IMR-90 (cell line): Measurements from ENCODE around the gene UGT2B15. TPM values are rescaled to one million over a fixed set of nuclear protein-coding genes. Genes with fewer than 3 reads are reported as not detected.

Experiments used
- ATAC-seq: fragments of 200-7000 bp; cut with Tn5 transposase; 2 replicates; pipeline ENCODE4 v1.9.1; 2020; ENCODE audit warnings: low read depth, mild to moderate bottlenecking, moderate library complexity
- BruUV-seq: library from RNA; stranded (reverse); fragments of 400-500 nt; replicated peaks from 2 replicates; lab custom pipeline; 2021; lab: Mats Ljungman, UMichigan
- CTCF ChIA-PET: fragments of 300-600 bp; formaldehyde crosslinking; extraction: SDS; loops from one replicate; lab custom pipeline; 2021; ENCODE audit warnings: antibody characterized with exemption; lab: Yijun Ruan, JAX
- POLR2A ChIA-PET: fragments of 300-600 bp; sonication (Branson Sonifier 250); formaldehyde crosslinking; loops from one replicate; lab custom pipeline; 2022; ENCODE audit warnings: antibody characterized with exemption; ENCODE audit not compliant: unreplicated experiment; lab: Charles Lee
- DNase-seq: peaks from one replicate; pipeline ENCODE4 v3.0.0; 2013
- H2AFZ ChIP-seq: replicated peaks from 2 replicates; pipeline ENCODE3; 2013; ENCODE audit warnings: low read length, mild to moderate bottlenecking; ENCODE audit not compliant: poor library complexity
- H2AK5ac ChIP-seq: 2 replicates; pipeline ENCODE4 v1.6.1; 2013; ENCODE audit warnings: low read depth, low read length, inconsistent platforms
- H2AK9ac ChIP-seq: replicated peaks from 2 replicates; pipeline ENCODE3; 2013; ENCODE audit warnings: mild to moderate bottlenecking, low read depth, low read length, moderate library complexity; ENCODE audit not compliant: poor library complexity
- H2BK120ac ChIP-seq: 2 replicates; pipeline ENCODE4 v1.6.1; 2013; ENCODE audit warnings: low read depth, low read length, inconsistent platforms
- H2BK15ac ChIP-seq: 3 replicates; pipeline ENCODE4 v1.6.1; 2013; ENCODE audit warnings: low read depth, low read length, inconsistent platforms
- H2BK20ac ChIP-seq: 2 replicates; pipeline ENCODE4 v1.6.1; 2013; ENCODE audit warnings: low read depth, mild to moderate bottlenecking, inconsistent platforms, low read length, moderate library complexity
- H2BK5ac ChIP-seq: 2 replicates; pipeline ENCODE4 v1.6.1; 2013; ENCODE audit warnings: mild to moderate bottlenecking, low read depth, low read length, inconsistent platforms; ENCODE audit not compliant: poor library complexity, severe bottlenecking
- H3K14ac ChIP-seq: replicated peaks from 2 replicates; pipeline ENCODE4 v1.6.1; 2013; ENCODE audit warnings: low read depth, low read length, inconsistent platforms
- H3K18ac ChIP-seq: 2 replicates; pipeline ENCODE4 v1.6.1; 2013; ENCODE audit warnings: low read depth, low read length, control low read depth
- H3K23ac ChIP-seq: 2 replicates; pipeline ENCODE4 v1.6.1; 2013; ENCODE audit warnings: low read depth, low read length, inconsistent platforms
- H3K27ac ChIP-seq: 2 replicates; pipeline ENCODE4 v1.5.1; 2013; ENCODE audit warnings: mild to moderate bottlenecking, control low read depth, low read length; ENCODE audit not compliant: insufficient read depth
- H3K27me3 ChIP-seq: 2 replicates; pipeline ENCODE4 v1.6.1; 2013; ENCODE audit warnings: low read length; ENCODE audit not compliant: control insufficient read depth, insufficient read depth
- H3K36me3 ChIP-seq: 2 replicates; pipeline ENCODE4 v1.6.1; 2013; ENCODE audit warnings: low read length, mixed read lengths; ENCODE audit not compliant: control insufficient read depth, insufficient read depth
- H3K4ac ChIP-seq: 2 replicates; pipeline ENCODE4 v1.6.1; 2013; ENCODE audit warnings: low read depth, low read length, inconsistent platforms
- H3K4me1 ChIP-seq: 2 replicates; pipeline ENCODE4 v1.6.1; 2013; ENCODE audit warnings: low read length, mixed read lengths; ENCODE audit not compliant: control insufficient read depth, insufficient read depth
- H3K4me2 ChIP-seq: 2 replicates; pipeline ENCODE4 v1.6.1; 2013; ENCODE audit warnings: low read depth, mild to moderate bottlenecking, control low read depth, low read length, moderate library complexity
- H3K4me3 ChIP-seq: 2 replicates; pipeline ENCODE4 v1.5.1; 2013; ENCODE audit warnings: low read depth, mild to moderate bottlenecking, control low read depth, low read length, moderate library complexity; ENCODE audit not compliant: insufficient read depth
- H3K56ac ChIP-seq: 2 replicates; pipeline ENCODE4 v1.6.1; 2013; ENCODE audit warnings: low read length, inconsistent platforms; ENCODE audit not compliant: insufficient read depth; ENCODE audit errors: extremely low read depth
- H3K79me1 ChIP-seq, 2 experiments: 2 replicates each; pipeline ENCODE4 v1.6.1; 2013; ENCODE audit warnings: low read length in 2 of 2, inconsistent platforms in 1 of 2, low read depth in 1 of 2
- H3K9ac ChIP-seq: 2 replicates; pipeline ENCODE4 v1.6.1; 2013; ENCODE audit warnings: low read depth, low read length, control low read depth
- H3K9me1 ChIP-seq: 2 replicates; pipeline ENCODE4 v1.6.1; 2013; ENCODE audit warnings: low read length, inconsistent platforms; ENCODE audit not compliant: insufficient read depth
- H3K9me3 ChIP-seq: 2 replicates; pipeline ENCODE4 v1.6.1; 2013; ENCODE audit warnings: low read length; ENCODE audit not compliant: control insufficient read depth, insufficient read depth
- H4K20me1 ChIP-seq: 2 replicates; pipeline ENCODE4 v1.6.1; 2013; ENCODE audit warnings: low read length, inconsistent platforms; ENCODE audit not compliant: insufficient read depth
- H4K5ac ChIP-seq: 2 replicates; pipeline ENCODE4 v1.6.1; 2013; ENCODE audit warnings: mild to moderate bottlenecking, low read depth, low read length, control low read depth
- H4K8ac ChIP-seq, 2 experiments: 2 replicates each; pipeline ENCODE4 v1.6.1; 2013; ENCODE audit warnings: low read depth in 2 of 2, low read length in 2 of 2, control low read depth in 1 of 2, inconsistent platforms in 1 of 2
- H4K91ac ChIP-seq: 2 replicates; pipeline ENCODE4 v1.6.1; 2013; ENCODE audit warnings: low read depth, low read length, inconsistent platforms; ENCODE audit not compliant: insufficient read depth
- BHLHE40 ChIP-seq: fragments of 150-350 bp; IDR thresholded peaks from 2 replicates; pipeline ENCODE4 v1.6.1; 2016; ENCODE audit warnings: mild to moderate bottlenecking, low read depth, low read length
- CEBPB ChIP-seq: IDR thresholded peaks from 2 replicates; pipeline ENCODE4 v1.6.1; 2012; ENCODE audit warnings: low read depth, low read length, improper control_type of control experiment
- CTCF ChIP-seq: conservative IDR thresholded peaks from 2 replicates; pipeline ENCODE4 v1.5.1; 2012; ENCODE audit warnings: mild to moderate bottlenecking, low read depth, low read length, improper control_type of control experiment
- NFE2L2 ChIP-seq: fragments of 150-350 bp; IDR thresholded peaks from 2 replicates; pipeline ENCODE4 v1.6.1; 2016; ENCODE audit warnings: low read depth, mild to moderate bottlenecking, low read length
- RFX5 ChIP-seq: IDR thresholded peaks from 2 replicates; pipeline ENCODE4 v1.8.0; 2012; ENCODE audit warnings: low read depth, mild to moderate bottlenecking, low read length, moderate library complexity
- WGBS, 2 experiments: methylation state at CpG; one replicate each; pipeline versions ENCODE4 v1.1.5 to v1.1.7; 2013; ENCODE audit warnings: missing lambda C conversion rate in 2 of 2; ENCODE audit not compliant: insufficient read length in 1 of 2; ENCODE audit errors: extremely low coverage in 2 of 2; 5-methylcytosine and 5-hydroxymethylcytosine counted together
- dilution Hi-C: fragments of 300-500 bp; cut with HindIII; formaldehyde crosslinking; loops from one replicate; pipeline ENCODE4 v1.14.3; 2018; ENCODE audit warnings: low sequenced_read_pairs; ENCODE audit not compliant: unreplicated experiment
- in situ Hi-C: fragments of 300-500 bp; cut with MboI; formaldehyde crosslinking; loops from 3 replicates; pipeline ENCODE4 v1.14.3; 2019; ENCODE audit warnings: low sequenced_read_pairs, inconsistent platforms, mixed read lengths
- intact Hi-C: fragments of 100-400 bp; cut with micrococcal nuclease; formaldehyde crosslinking; loops from 2 replicates; pipeline ENCODE4 v1.10.0; 2022
- polyA plus RNA-seq, 3 experiments: library from polyadenylated mRNA; depleted of rRNA; stranded (reverse); fragments of >200 nt; gene quantifications; 2 replicates each; pipeline ENCODE4 v1.2.3, GENCODE V29; 2012; ENCODE audit warnings: low replicate concordance in 1 of 3
- total RNA-seq: library from RNA; depleted of rRNA; stranded (reverse); fragments of >200 nt; gene quantifications from 2 replicates; pipeline ENCODE4 v1.2.3, GENCODE V29; 2012

Gene UGT2B15
- total and polyA plus RNA-seq, 2 of the 4 experiments (the other 2 are of a cell fraction): not detected

GRCh38 chr4:68700152-68700551 is 29.7 kb upstream of the UGT2B15 start:
- Histone ChIP-seq H2BK15ac (no peak overlapping the region), H3K18ac (no peak overlapping the region), H4K91ac (no peak overlapping the region), H3K56ac (no peak overlapping the region), H3K9me3 (no peaks in the 10 kb centered on the region), H2BK20ac (no peak overlapping the region), H2AFZ (no peak overlapping the region), H3K23ac (no peak overlapping the region), H3K36me3 (no peaks in the 10 kb centered on the region), H3K27ac (no peak overlapping the region), H3K27me3 (no peaks in the 10 kb centered on the region), H3K9me1 (no peaks in the 10 kb centered on the region), H4K8ac (no peak overlapping the region), H2AK5ac (no peak overlapping the region), H2BK120ac (no peak overlapping the region), H2AK9ac (no peak overlapping the region), H3K4me2 (no peak overlapping the region), H3K4ac (no peak overlapping the region), H4K5ac (no peak overlapping the region), H3K4me1 (no peaks in the 10 kb centered on the region), H2BK5ac (no peak overlapping the region), H3K4me3 (no peak overlapping the region), H3K14ac (no peak overlapping the region), H3K9ac (no peak overlapping the region), H4K20me1 (no peaks in the 10 kb centered on the region), H3K79me1 (no peaks in the 10 kb centered on the region)
- DNase-seq (no peak), ATAC-seq (no peak)
- ChIA-PET POLR2A (no interaction called here), CTCF (no interaction called here)
- BruUV-seq: no TSS peak
- dilution Hi-C loops (no loop called here), in situ Hi-C loops (no loop called here), intact Hi-C loops (no loop called here)
- TF ChIP-seq RFX5: no peak
- TF ChIP-seq BHLHE40: no peak
- TF ChIP-seq NFE2L2: no peak
- TF ChIP-seq CTCF: no peak
- TF ChIP-seq CEBPB: no peak
- no CpG with 5 or more reads among the region's 3 CpGs for WGBS, 2 experiments
